ENCODE results near the gene PDE6D.

The PDE6D gene

GRCh38 chr2:231682603-231683291 is 98.3 kb downstream of the PDE6D start:
- no peak for DNase-seq (ENCODE audit: low read depth in 2 of 2)

All from stimulated activated CD8-positive, alpha-beta memory T cell treated with anti-CD3 and anti-CD28 coated beads, Interleukin-15, amount 100 ng/mL, for 4 hours (primary cell).